H1 (cell line): Measurements from ENCODE around the gene SLC15A4. TPM values are rescaled to one million over a fixed set of nuclear protein-coding genes. Genes with fewer than 3 reads are reported as not detected.
"Not testable (repeated sequence)": the region's sequence is repeated elsewhere in the genome, so short reads cannot be mapped to it uniquely, and the experiment has no call there.

Experiments used
- CTCF ChIA-PET: fragments of 300-600 bp; sonication (Branson Sonifier 250); formaldehyde crosslinking; loops from one replicate; lab custom pipeline; 2021; ENCODE audit not compliant: partially characterized antibody; lab: Charles Lee
- POLR2A ChIA-PET: fragments of 300-600 bp; sonication (Branson Sonifier 250); formaldehyde crosslinking; loops from one replicate; lab custom pipeline; 2021; ENCODE audit warnings: inconsistent platforms; ENCODE audit not compliant: partially characterized antibody; lab: Charles Lee
- DNase-seq, 2 experiments: peaks; one replicate each; pipeline versions ENCODE4 v3.0.0 to v3.0.0-alpha.2; 2010 to 2022; ENCODE audit warnings: low spot score in 2 of 2, low read depth in 1 of 2, mixed read lengths in 1 of 2
- FAIRE-seq: peaks from 2 replicates; lab custom pipeline; 2011; peaks lifted over from hg19 to GRCh38; lab: Jason Lieb, UNC
- H2AFZ ChIP-seq: 2 replicates; pipeline ENCODE4 v1.8.1; 2012; ENCODE audit warnings: low read length, inconsistent platforms
- H2AK5ac ChIP-seq: 2 replicates; pipeline ENCODE4 v1.6.1; 2013; ENCODE audit warnings: low read depth, low read length
- H2BK120ac ChIP-seq: replicated peaks from 2 replicates; pipeline ENCODE3; 2013; ENCODE audit warnings: low read depth, low read length, inconsistent platforms
- H2BK12ac ChIP-seq: 2 replicates; pipeline ENCODE4 v1.6.1; 2013; ENCODE audit warnings: low read depth, low read length
- H2BK15ac ChIP-seq: 2 replicates; pipeline ENCODE4 v1.6.1; 2013; ENCODE audit warnings: low read length
- H2BK20ac ChIP-seq: 2 replicates; pipeline ENCODE4 v1.6.1; 2013; ENCODE audit warnings: low read length
- H2BK5ac ChIP-seq: 2 replicates; pipeline ENCODE4 v1.6.1; 2013; ENCODE audit warnings: low read depth, low read length
- H3K14ac ChIP-seq: 2 replicates; pipeline ENCODE4 v1.6.1; 2013; ENCODE audit warnings: inconsistent platforms; ENCODE audit not compliant: insufficient read length
- H3K18ac ChIP-seq: 2 replicates; pipeline ENCODE4 v1.6.1; 2013; ENCODE audit warnings: low read length; ENCODE audit errors: extremely low read depth
- H3K23ac ChIP-seq: 2 replicates; pipeline ENCODE4 v1.6.1; 2013; ENCODE audit warnings: inconsistent platforms; ENCODE audit not compliant: insufficient read length
- H3K23me2 ChIP-seq: 2 replicates; pipeline ENCODE4 v1.6.1; 2013; ENCODE audit warnings: low read depth, low read length
- H3K27ac ChIP-seq: 2 replicates; pipeline ENCODE4 v1.6.1; 2011; ENCODE audit warnings: low read depth, low read length, inconsistent platforms
- H3K27me3 ChIP-seq, 4 experiments: replicated peaks in 1 of 4; 1 replicate in 1 of 4; 2 replicates in 3 of 4; pipeline versions ENCODE4 v1.6.1 to v1.8.1; 2011 to 2013; ENCODE audit warnings: low read length in 3 of 4, mild to moderate bottlenecking in 3 of 4, inconsistent platforms in 2 of 4, mixed read lengths in 2 of 4, moderate library complexity in 1 of 4; ENCODE audit not compliant: control insufficient read depth in 3 of 4, insufficient read depth in 3 of 4; ENCODE audit errors: extremely low read depth in 1 of 4
- H3K36me3 ChIP-seq, 4 experiments: 2 replicates each; pipeline versions ENCODE4 v1.6.1 to v1.8.1; 2011 to 2013; ENCODE audit warnings: mild to moderate bottlenecking in 4 of 4, low read length in 3 of 4, moderate library complexity in 2 of 4, control low read depth in 1 of 4, inconsistent platforms in 1 of 4; ENCODE audit not compliant: insufficient read depth in 4 of 4, control insufficient read depth in 2 of 4
- H3K4ac ChIP-seq: replicated peaks from 2 replicates; pipeline ENCODE3; 2013; ENCODE audit warnings: low read length, low read depth, mixed read lengths, inconsistent platforms; ENCODE audit not compliant: insufficient read length
- H3K4me1 ChIP-seq, 4 experiments: replicated peaks in 1 of 4; 1 replicate in 1 of 4; 2 replicates in 3 of 4; pipeline versions ENCODE4 v1.6.1 to v1.8.1; 2011 to 2013; ENCODE audit warnings: low read length in 3 of 4, inconsistent platforms in 2 of 4, mixed read lengths in 1 of 4; ENCODE audit not compliant: insufficient read depth in 4 of 4, control insufficient read depth in 3 of 4
- H3K4me2 ChIP-seq, 2 experiments: 2 replicates each; pipeline versions ENCODE4 v1.6.1 to v1.8.1; 2011 to 2013; ENCODE audit warnings: low read depth in 2 of 2, low read length in 2 of 2, control low read depth in 1 of 2, inconsistent platforms in 1 of 2, mild to moderate bottlenecking in 1 of 2; ENCODE audit not compliant: insufficient read depth in 1 of 2
- H3K4me3 ChIP-seq, 4 experiments: fragments of 200-600, 300-600 bp in 1 of 4; sonication (generic), shearing (Covaris generic), sonication (Bioruptor Twin) in 1 of 4; 2 replicates each; pipeline versions ENCODE4 v1.5.1 to v1.8.1; 2011 to 2016; ENCODE audit warnings: low read length in 4 of 4, low read depth in 3 of 4, control low read depth in 2 of 4, inconsistent platforms in 2 of 4, mild to moderate bottlenecking in 2 of 4, mixed read lengths in 1 of 4, moderate library complexity in 1 of 4; ENCODE audit not compliant: insufficient read depth in 2 of 4; ENCODE audit errors: extremely low read depth in 1 of 4
- H3K56ac ChIP-seq: replicated peaks from 2 replicates; pipeline ENCODE3; 2013; ENCODE audit warnings: low read depth, mild to moderate bottlenecking, mixed read lengths, low read length, inconsistent platforms; ENCODE audit not compliant: insufficient read length
- H3K79me1 ChIP-seq: 2 replicates; pipeline ENCODE4 v1.6.1; 2013; ENCODE audit warnings: low read depth, low read length, control low read depth
- H3K79me2 ChIP-seq, 2 experiments: 2 replicates each; pipeline versions ENCODE4 v1.6.1 to v1.8.1; 2012 to 2013; ENCODE audit warnings: low read length in 2 of 2, mild to moderate bottlenecking in 2 of 2, inconsistent platforms in 1 of 2; ENCODE audit not compliant: insufficient read depth in 2 of 2, control insufficient read depth in 1 of 2
- H3K9ac ChIP-seq, 4 experiments: replicated peaks in 1 of 4; 1 replicate in 1 of 4; 2 replicates in 3 of 4; pipeline versions ENCODE4 v1.6.1 to v1.8.1; 2011 to 2013; ENCODE audit warnings: low read depth in 3 of 4, low read length in 3 of 4, control low read depth in 2 of 4, mild to moderate bottlenecking in 2 of 4, moderate library complexity in 2 of 4, inconsistent platforms in 1 of 4; ENCODE audit errors: extremely low read depth in 1 of 4
- H3K9me3 ChIP-seq, 2 experiments: 2 replicates each; pipeline versions ENCODE4 v1.6.1 to v1.8.1; 2012 to 2013; ENCODE audit warnings: mild to moderate bottlenecking in 2 of 2, moderate library complexity in 2 of 2, control low read depth in 1 of 2, inconsistent platforms in 1 of 2, low read depth in 1 of 2, low read length in 1 of 2, mixed read lengths in 1 of 2; ENCODE audit not compliant: insufficient read depth in 2 of 2
- H4K20me1 ChIP-seq, 2 experiments: replicated peaks in 1 of 2; 2 replicates each; pipeline versions ENCODE3 to v1.8.1; 2011 to 2013; ENCODE audit warnings: inconsistent platforms in 2 of 2, low read length in 2 of 2, mild to moderate bottlenecking in 1 of 2; ENCODE audit not compliant: insufficient read depth in 2 of 2, control insufficient read depth in 1 of 2
- H4K5ac ChIP-seq: 2 replicates; pipeline ENCODE4 v1.6.1; 2013; ENCODE audit warnings: low read length, low read depth, mixed read lengths, inconsistent platforms; ENCODE audit not compliant: insufficient read length
- H4K8ac ChIP-seq: 2 replicates; pipeline ENCODE4 v1.8.0; 2013; ENCODE audit warnings: mild to moderate bottlenecking, moderate library complexity, low read length, inconsistent platforms; ENCODE audit not compliant: insufficient read depth; ENCODE audit errors: extremely low read depth
- H4K91ac ChIP-seq: replicated peaks from 2 replicates; pipeline ENCODE3; 2013; ENCODE audit warnings: low read length, mixed read lengths, inconsistent platforms; ENCODE audit not compliant: insufficient read length
- CBX8 ChIP-seq: fragments of 300-800, 300-1000 bp; sonication (generic); IDR thresholded peaks from 2 replicates; pipeline ENCODE4 v1.7.1; 2016; ENCODE audit warnings: low read depth, low read length, borderline replicate concordance
- RFX5 ChIP-seq: IDR thresholded peaks from 2 replicates; pipeline ENCODE4 v1.6.1; 2011; ENCODE audit warnings: low read depth, low read length, improper control_type of control experiment, borderline replicate concordance
- WGBS, 2 experiments: shearing (Covaris generic) in 1 of 2; methylation state at CpG; one replicate each; pipeline versions ENCODE4 v1.1.6 to v1.1.7; 2013 to 2015; ENCODE audit warnings: low lambda C conversion rate in 2 of 2, mixed read lengths in 2 of 2, inconsistent platforms in 1 of 2, low coverage in 1 of 2, missing lambda C conversion rate in 1 of 2; ENCODE audit not compliant: insufficient replicate concordance in 2 of 2, insufficient coverage in 1 of 2, insufficient read length in 1 of 2; ENCODE audit errors: extremely low coverage in 1 of 2, missing lambda C conversion rate in 1 of 2; 5-methylcytosine and 5-hydroxymethylcytosine counted together
- polyA plus RNA-seq, 7 experiments: library from polyadenylated mRNA; depleted of rRNA in 3 of 7; stranded (reverse) in 5 of 7; unstranded in 2 of 7; fragments of >200 nt in 5 of 7; fragments of 200-250 nt in 2 of 7; gene quantifications; 1 replicate in 5 of 7; 2 replicates in 1 of 7; 4 replicates in 1 of 7; pipeline versions ENCODE4 v1.2.1 to v1.2.3, GENCODE V29; 2011 to 2013; ENCODE audit warnings: missing spikeins in 2 of 7, mixed read lengths in 2 of 7
- total RNA-seq: library from RNA; stranded (reverse); fragmentation: NEBNext Ultra II Directional; extraction: Animal tissue kit (Norgen Biotek cat#: 25700); gene quantifications from 2 replicates; pipeline ENCODE4 v1.2.1, GENCODE V29; 2021

The SLC15A4 gene
- total and polyA plus RNA-seq, 2 of the 8 experiments (the other 6 are each of a cell fraction or from before 2014, with no cell fraction given) = 22.7 to 26.6 TPM

DNA sequence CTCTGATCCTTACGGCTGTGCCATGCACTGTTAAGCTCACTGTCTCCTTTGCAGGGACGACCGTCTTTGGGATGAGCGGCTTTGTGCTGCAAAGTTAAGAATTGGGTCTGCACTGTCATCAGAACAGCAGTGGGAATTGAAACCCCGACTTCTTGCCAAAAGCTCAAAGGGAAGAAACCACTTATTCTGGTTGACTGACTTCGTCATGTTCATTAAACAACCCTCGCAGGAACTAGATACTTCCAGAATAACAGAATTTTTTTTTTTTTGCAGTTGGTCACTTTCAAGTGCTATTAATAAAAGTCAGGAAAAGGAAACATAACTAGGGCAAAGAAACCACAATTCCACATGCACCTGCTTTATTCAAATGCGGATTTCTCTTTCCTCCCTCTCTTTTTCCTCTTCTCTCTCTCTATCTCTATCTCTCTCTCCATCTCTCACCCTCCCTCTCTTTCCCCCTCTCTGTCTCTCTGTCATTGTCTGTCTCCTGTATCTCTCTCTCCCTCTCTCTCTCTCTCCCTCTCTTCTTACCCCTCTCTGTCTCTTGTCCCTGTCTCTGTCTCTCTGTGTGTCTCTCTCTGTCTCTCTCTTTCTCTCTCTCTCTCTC, 17.2 kb upstream of the SLC15A4 start (continued):
- TF ChIP-seq CBX8 (no peak), RFX5 (no peak)

DNA sequence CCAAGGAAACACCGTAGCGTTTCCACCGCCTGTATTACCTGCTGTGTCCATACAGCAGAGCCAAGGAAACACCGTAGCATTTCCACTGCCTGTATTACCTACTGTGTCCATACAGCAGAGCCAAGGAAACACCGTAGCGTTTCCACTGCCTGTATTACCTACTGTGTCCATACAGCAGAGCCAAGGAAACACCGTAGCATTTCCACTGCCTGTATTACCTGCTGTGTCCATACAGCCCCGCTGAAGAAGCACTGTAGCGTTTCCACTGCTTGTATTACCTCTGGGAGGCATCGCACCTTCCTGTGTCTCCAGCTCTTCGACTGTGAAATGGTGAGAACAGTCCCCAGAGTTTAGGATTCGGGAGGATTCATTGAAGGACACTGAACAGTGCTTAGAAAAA, 16.1 kb upstream of the SLC15A4 start:
- not testable (repeated sequence) for H2AFZ ChIP-seq, H2BK15ac ChIP-seq, H3K27me3 ChIP-seq, H3K27ac ChIP-seq, H2BK20ac ChIP-seq, H4K20me1 ChIP-seq, H2BK12ac ChIP-seq, H2BK5ac ChIP-seq, H4K91ac ChIP-seq, H3K79me1 ChIP-seq, H3K4me2 ChIP-seq, H3K14ac ChIP-seq, H2BK120ac ChIP-seq, H3K23ac ChIP-seq, DNase-seq, H3K18ac ChIP-seq, H3K9me3 ChIP-seq, H3K4ac ChIP-seq, H4K8ac ChIP-seq, H3K4me1 ChIP-seq, H4K5ac ChIP-seq, H3K23me2 ChIP-seq, H3K36me3 ChIP-seq, H3K9ac ChIP-seq, FAIRE-seq, H3K56ac ChIP-seq, H3K4me3 ChIP-seq, H2AK5ac ChIP-seq, H3K79me2 ChIP-seq
- 89% methylated on average over 12 of the region's 12 CpGs; no CpG with 5 or more reads in 1 of the 2 experiments for WGBS, 2 experiments
- ChIA-PET POLR2A (interaction anchor here (0.8 to 1.0 kb wide), 2 partner anchors 16 to 108 kb away, joined by 3 to 6 read pairs; no protein-coding TSS in a partner anchor), CTCF (interaction anchor here (0.7 kb wide), 1 partner anchor 11 kb away, joined by 6 read pairs; no protein-coding TSS in a partner anchor)
